ENCODE data around the gene EVA1A.

EVA1A gene

DNA sequence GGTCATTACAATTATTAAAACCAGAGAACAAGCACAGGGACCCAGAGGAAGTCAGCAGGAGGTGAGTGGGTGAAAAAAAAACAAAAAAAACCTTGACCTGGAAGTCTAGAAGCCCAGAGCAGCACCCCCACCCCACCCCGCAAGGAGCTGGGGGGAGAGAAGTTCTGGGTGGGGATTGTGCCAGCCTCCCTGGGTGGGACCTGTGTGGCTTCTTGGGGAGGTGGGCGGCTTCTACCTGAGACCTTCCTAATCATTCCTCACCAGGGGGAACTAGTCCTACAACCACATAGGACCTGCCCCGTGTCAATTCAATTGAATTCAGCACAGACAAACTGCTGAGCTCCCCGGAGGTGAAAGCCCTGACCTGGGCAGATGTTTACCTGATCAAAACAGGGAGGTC lies 17.3 kb downstream of the EVA1A start:
- H3K27ac ChIP-seq = no peak overlapping the region
- H3K4me1 ChIP-seq = no peaks in the 10 kb centered on the region
- no peak overlapping the region for H3K4me3 ChIP-seq
- H3K9me3 ChIP-seq = no peaks in the 10 kb centered on the region
- H3K36me3 ChIP-seq = no peaks in the 10 kb centered on the region
- DNase-seq = no peak
- TF ChIP-seq, protein P1, sequence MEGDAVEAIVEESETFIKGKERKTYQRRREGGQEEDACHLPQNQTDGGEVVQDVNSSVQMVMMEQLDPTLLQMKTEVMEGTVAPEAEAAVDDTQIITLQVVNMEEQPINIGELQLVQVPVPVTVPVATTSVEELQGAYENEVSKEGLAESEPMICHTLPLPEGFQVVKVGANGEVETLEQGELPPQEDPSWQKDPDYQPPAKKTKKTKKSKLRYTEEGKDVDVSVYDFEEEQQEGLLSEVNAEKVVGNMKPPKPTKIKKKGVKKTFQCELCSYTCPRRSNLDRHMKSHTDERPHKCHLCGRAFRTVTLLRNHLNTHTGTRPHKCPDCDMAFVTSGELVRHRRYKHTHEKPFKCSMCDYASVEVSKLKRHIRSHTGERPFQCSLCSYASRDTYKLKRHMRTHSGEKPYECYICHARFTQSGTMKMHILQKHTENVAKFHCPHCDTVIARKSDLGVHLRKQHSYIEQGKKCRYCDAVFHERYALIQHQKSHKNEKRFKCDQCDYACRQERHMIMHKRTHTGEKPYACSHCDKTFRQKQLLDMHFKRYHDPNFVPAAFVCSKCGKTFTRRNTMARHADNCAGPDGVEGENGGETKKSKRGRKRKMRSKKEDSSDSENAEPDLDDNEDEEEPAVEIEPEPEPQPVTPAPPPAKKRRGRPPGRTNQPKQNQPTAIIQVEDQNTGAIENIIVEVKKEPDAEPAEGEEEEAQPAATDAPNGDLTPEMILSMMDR (IDR thresholded peaks at IDR 0.05) = no peak
- H3K27me3 ChIP-seq = no peaks in the 10 kb centered on the region
- intact Hi-C loops (cut with DNase I; ENCODE audit: low total_unique reads) = no loop called here

DNA sequence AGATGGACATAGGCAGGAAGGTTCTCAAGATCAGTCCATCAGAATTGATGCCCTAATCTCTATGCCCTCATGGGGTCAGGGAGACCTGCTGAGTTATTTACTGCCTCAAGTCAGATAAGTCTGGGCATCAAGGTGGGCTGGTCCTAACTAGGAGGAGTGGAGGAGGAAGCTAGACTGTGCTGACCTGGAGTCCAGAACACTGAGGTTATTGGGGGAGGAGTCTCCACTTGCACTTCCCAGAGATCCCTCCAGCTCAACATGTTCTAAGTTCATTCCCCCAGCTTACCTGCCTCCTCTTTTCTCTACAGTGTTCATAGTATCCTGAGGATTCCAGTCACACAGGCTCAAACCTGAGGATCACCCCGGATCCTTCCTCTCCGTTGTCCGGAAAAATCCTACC lies 19.3 kb downstream of the EVA1A start:
- intact Hi-C loops (cut with DNase I; ENCODE audit: low total_unique reads) = no loop called here
- Histone ChIP-seq H3K4me3 (no peak overlapping the region), H3K27me3 (no peaks in the 10 kb centered on the region), H3K4me1 (no peaks in the 10 kb centered on the region), H3K27ac (no peak overlapping the region), H3K9me3 (no peaks in the 10 kb centered on the region), H3K36me3 (no peaks in the 10 kb centered on the region)
- TF ChIP-seq, protein P1 (IDR thresholded peaks at IDR 0.05) = no peak
- no peak for DNase-seq

DNA sequence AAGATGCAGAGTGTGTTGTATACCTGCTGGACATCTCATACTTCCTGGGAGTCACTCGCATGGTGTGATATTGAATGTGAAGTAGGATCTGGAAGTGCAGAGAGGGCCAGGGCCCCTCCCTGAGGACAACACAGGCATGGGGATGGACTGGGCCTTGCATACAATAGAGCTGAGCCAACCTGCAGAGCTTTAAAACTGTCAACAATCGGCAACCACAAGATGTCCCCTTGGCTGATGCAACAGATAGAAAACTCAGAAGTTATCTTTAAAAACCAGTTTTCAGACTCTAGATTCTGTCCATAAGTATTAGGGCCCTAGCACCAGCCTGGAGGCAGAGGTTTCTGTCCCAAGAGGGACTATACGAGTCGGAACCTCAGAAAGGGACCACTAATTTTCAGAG lies 19.7 kb downstream of the EVA1A start:
- Histone ChIP-seq H3K27me3 (no peaks in the 10 kb centered on the region), H3K4me3 (no peak overlapping the region), H3K4me1 (no peaks in the 10 kb centered on the region), H3K9me3 (no peaks in the 10 kb centered on the region), H3K27ac (no peak overlapping the region), H3K36me3 (no peaks in the 10 kb centered on the region)
- intact Hi-C loops (cut with DNase I; ENCODE audit: low total_unique reads) = no loop called here
- TF ChIP-seq, protein P1 (IDR thresholded peaks at IDR 0.05) = no peak
- DNase-seq = no peak

DNA sequence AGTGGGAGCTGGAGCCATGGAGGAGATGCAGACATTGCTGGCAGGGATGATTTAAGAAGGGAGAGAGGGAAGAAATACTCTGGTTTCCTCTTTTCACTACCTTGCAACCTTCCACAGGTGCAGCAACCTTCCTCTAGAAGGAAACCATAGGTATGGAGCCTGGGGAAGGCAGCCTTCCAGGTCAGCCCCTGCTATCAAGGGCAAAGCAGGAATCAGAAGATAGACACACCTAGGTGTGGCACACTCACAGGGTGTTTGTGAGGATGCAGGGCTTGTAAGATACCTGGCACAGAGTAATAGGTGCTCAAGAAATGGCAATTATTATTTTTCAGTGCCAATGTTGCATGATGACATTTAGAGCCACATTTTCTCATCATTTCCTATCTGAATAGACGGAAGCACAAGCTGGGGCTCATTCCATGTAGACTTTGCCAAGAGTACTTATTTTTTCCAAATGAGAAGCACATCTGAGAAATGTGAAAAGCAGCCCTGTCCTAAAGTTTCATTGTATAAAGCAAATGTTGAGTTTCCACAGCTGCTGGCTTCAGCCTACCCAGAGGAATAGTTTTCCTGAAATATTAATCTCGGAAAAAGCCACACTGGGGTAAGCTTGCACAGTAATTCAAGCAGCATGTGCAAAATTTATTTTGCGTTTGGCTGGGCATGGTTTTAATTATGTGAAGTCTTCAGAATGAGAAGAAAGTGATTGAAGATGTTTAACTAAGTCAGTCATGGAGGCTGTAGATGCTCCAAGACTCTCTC lies 20.6 kb downstream of the EVA1A start:
- Histone ChIP-seq H3K27me3 (no peaks in the 10 kb centered on the region), H3K4me3 (no peak overlapping the region), H3K36me3 (no peaks in the 10 kb centered on the region), H3K9me3 (no peaks in the 10 kb centered on the region), H3K27ac (no peak overlapping the region), H3K4me1 (no peaks in the 10 kb centered on the region)
- intact Hi-C loops (cut with DNase I; ENCODE audit: low total_unique reads) = no loop called here
- no peak for DNase-seq
- TF ChIP-seq, protein P1 (IDR thresholded peaks at IDR 0.05) = no peak

DNA sequence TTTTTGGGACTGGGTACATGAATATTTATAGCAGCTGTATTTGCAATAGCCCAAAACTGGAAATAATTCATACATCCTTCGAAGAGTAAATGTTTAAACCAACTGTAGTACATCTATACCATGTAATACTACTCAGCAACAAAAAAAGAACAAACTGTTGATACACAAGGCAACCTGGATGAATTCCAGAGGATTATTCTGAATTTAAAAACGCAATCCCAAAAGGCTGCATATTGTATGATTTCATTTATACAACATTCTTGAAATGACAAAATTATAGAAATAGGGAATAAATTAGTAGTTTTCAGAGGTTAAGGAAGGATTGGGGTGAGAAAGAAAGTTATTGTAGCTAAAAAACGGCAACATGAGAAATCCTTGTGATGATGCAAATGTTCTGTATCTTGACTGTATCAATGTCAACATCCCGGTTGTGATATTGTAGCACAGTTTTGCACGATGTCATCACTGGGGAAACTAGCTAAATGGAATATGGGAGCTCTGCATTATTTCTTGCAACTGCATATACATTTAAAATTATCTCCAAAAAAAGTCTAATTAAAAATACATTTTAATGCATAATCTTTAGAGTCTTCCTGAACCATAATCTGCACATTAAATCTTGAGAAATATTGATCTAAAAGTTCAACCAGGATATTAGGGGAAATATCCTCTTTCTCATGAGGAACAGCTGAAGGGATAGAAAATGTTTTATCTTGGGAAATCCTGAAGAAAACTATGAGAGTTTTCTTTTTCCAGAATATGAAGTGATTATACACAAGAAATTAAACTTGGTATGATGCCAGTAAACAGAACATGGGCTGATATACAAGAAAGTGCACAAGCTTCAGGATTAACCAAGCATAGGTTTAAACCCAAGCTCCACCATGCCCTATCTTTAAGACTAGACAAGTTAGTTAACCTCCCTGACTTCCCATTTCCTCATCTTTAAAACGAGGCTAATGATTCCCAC lies 21.9 kb downstream of the EVA1A start:
- H3K9me3 ChIP-seq = no peaks in the 10 kb centered on the region
- intact Hi-C loops (cut with DNase I; ENCODE audit: low total_unique reads) = no loop called here
- no peaks in the 10 kb centered on the region for H3K27me3 ChIP-seq
- no peaks in the 10 kb centered on the region for H3K4me1 ChIP-seq
- H3K4me3 ChIP-seq = no peak overlapping the region
- no peak for DNase-seq
- no peak overlapping the region for H3K27ac ChIP-seq
- no peaks in the 10 kb centered on the region for H3K36me3 ChIP-seq
- TF ChIP-seq, protein P1 (IDR thresholded peaks at IDR 0.05) = no peak
